CD4-positive, alpha-beta memory T cell (primary cell): ENCODE measurements around the gene AKAP8. TPM values are rescaled to one million over a fixed set of nuclear protein-coding genes. Genes with fewer than 3 reads are reported as not detected.
A peak's percentile ranks its signal among the peaks of the same experiment; 100 is the strongest.
"Not testable (repeated sequence)": the region's sequence is repeated elsewhere in the genome, so short reads cannot be mapped to it uniquely, and the experiment has no call there.

Experiments
- CTCF ChIA-PET: fragments of 350-600 bp; sonication (Branson Sonifier 250); formaldehyde crosslinking; loops from one replicate; lab custom pipeline; 2021; ENCODE audit warnings: inconsistent platforms; ENCODE audit not compliant: partially characterized antibody; lab: Charles Lee
- POLR2A ChIA-PET: fragments of 350-600 bp; sonication (Branson Sonifier 250); formaldehyde crosslinking; loops from one replicate; lab custom pipeline; 2021; ENCODE audit not compliant: partially characterized antibody; lab: Charles Lee
- DNase-seq, 5 donors: peaks; one replicate each; pipeline versions ENCODE4 v3.0.0 to v3.0.0-alpha.2; 2020 to 2022; ENCODE audit warnings: mixed read lengths in 1 of 5
- H3K27ac ChIP-seq: one replicate; pipeline ENCODE4 v1.7.0; 2013; ENCODE audit warnings: low read depth, low read length
- H3K27me3 ChIP-seq: 2 replicates; pipeline ENCODE4 v1.7.0; 2013; ENCODE audit warnings: mild to moderate bottlenecking, low read length, moderate library complexity; ENCODE audit not compliant: insufficient read depth
- H3K36me3 ChIP-seq: 2 replicates; pipeline ENCODE4 v1.7.0; 2013; ENCODE audit warnings: mild to moderate bottlenecking, low read length, moderate library complexity; ENCODE audit not compliant: insufficient read depth
- H3K4me1 ChIP-seq: 2 replicates; pipeline ENCODE4 v1.7.0; 2013; ENCODE audit warnings: mild to moderate bottlenecking, low read length, moderate library complexity; ENCODE audit not compliant: insufficient read depth
- H3K4me3 ChIP-seq, 2 donors: one replicate each; pipeline ENCODE4 v1.7.0; 2013; ENCODE audit warnings: low read length in 2 of 2, mild to moderate bottlenecking in 1 of 2
- H3K9me3 ChIP-seq, 2 donors: one replicate each; pipeline ENCODE4 v1.7.0; 2013; ENCODE audit warnings: low read length in 2 of 2, control low read depth in 1 of 2; ENCODE audit not compliant: control insufficient read depth in 1 of 2
- H3K27ac Mint-ChIP-seq, 7 donors: one replicate each; pipeline ENCODE4 v1.8.0; 2020 to 2021; ENCODE audit warnings: mixed read lengths in 7 of 7, mild to moderate bottlenecking in 6 of 7, inconsistent platforms in 3 of 7, moderate library complexity in 3 of 7
- H3K27me3 Mint-ChIP-seq, 2 donors: one replicate each; pipeline ENCODE4 v1.8.0; 2020 to 2021; ENCODE audit warnings: mixed read lengths in 2 of 2
- H3K36me3 Mint-ChIP-seq, 2 donors: one replicate each; pipeline ENCODE4 v1.8.0; 2020 to 2021; ENCODE audit warnings: mixed read lengths in 2 of 2, inconsistent platforms in 1 of 2, mild to moderate bottlenecking in 1 of 2
- H3K4me1 Mint-ChIP-seq, 4 donors: one replicate each; pipeline ENCODE4 v1.8.0; 2020 to 2021; ENCODE audit warnings: mixed read lengths in 4 of 4, mild to moderate bottlenecking in 1 of 4
- H3K4me3 Mint-ChIP-seq, 8 donors: one replicate each; pipeline ENCODE4 v1.8.0; 2020 to 2021; ENCODE audit warnings: mixed read lengths in 8 of 8, mild to moderate bottlenecking in 7 of 8, moderate library complexity in 6 of 8, inconsistent platforms in 3 of 8
- H3K9me3 Mint-ChIP-seq, 8 donors: one replicate each; pipeline ENCODE4 v1.8.0; 2020 to 2021; ENCODE audit warnings: mixed read lengths in 8 of 8, mild to moderate bottlenecking in 5 of 8, inconsistent platforms in 3 of 8, moderate library complexity in 1 of 8
- intact Hi-C: fragments of 100-400 bp; cut with micrococcal nuclease; formaldehyde crosslinking; loops from one replicate; pipeline ENCODE4 v1.15.1; 2023
- polyA plus RNA-seq, 2 donors: library from polyadenylated mRNA; unstranded; fragments of 300-500 nt; fragmentation: Illumina TruSeq; gene quantifications; one replicate each; pipeline ENCODE4 v1.2.3, GENCODE V29; 2021
- total RNA-seq, 2 experiments: library from RNA; stranded (reverse); gene quantifications; one replicate each; pipeline ENCODE4 v1.2.3, GENCODE V29; 2021

The AKAP8 gene
- total and polyA plus RNA-seq, 4 experiments from 2014 or later = 10.8 to 71.5 (median 46.7) TPM

GRCh38 chr19:15363048-15363447, 16.5 kb downstream of the AKAP8 start:
- CTCF ChIA-PET, H3K27me3 Mint-ChIP-seq, DNase-seq, H3K9me3 ChIP-seq, H3K9me3 Mint-ChIP-seq, H3K27ac Mint-ChIP-seq, H3K27me3 ChIP-seq, H3K27ac ChIP-seq, intact Hi-C loops, H3K4me1 Mint-ChIP-seq, H3K4me3 Mint-ChIP-seq, POLR2A ChIA-PET, H3K4me1 ChIP-seq, H3K4me3 ChIP-seq: not testable (repeated sequence)
- H3K36me3 Mint-ChIP-seq = peaks cover 29 to 68% of the 10 kb centered on the region in 2 donors
- peaks cover 60% of the 10 kb centered on the region for H3K36me3 ChIP-seq

- H3K9me3 Mint-ChIP-seq, H3K27me3 ChIP-seq, H3K9me3 ChIP-seq, intact Hi-C loops, H3K27me3 Mint-ChIP-seq, H3K4me1 ChIP-seq, H3K27ac ChIP-seq, DNase-seq, H3K4me1 Mint-ChIP-seq, H3K4me3 ChIP-seq, H3K4me3 Mint-ChIP-seq: not testable (repeated sequence)
- Mint-ChIP-seq H3K27ac (peak overlapping the region in 3 of 7 donors; percentile 15 to 51 (median 37)), H3K36me3 (peaks cover 36 to 62% of the 10 kb centered on the region in 2 donors)
- peaks cover 55% of the 10 kb centered on the region for H3K36me3 ChIP-seq
- POLR2A ChIA-PET = interaction anchor here (0.8 to 2.8 kb wide), 4 partner anchors 18 to 59 kb away, joined by 3 to 11 read pairs (median 6); partner anchors contain the start of genes AKAP8L and BRD4
- CTCF ChIA-PET = interaction anchor here (1.4 kb wide), 1 partner anchor 9 kb away, joined by 3 read pairs; no protein-coding TSS in a partner anchor
Observed at GRCh38 chr19:15360015-15360414, 19.6 kb downstream of the AKAP8 start.

- peaks cover 9% of the 10 kb centered on the region for H3K4me1 ChIP-seq
- DNase-seq = no peak
- intact Hi-C loops = no loop called here
- ChIA-PET CTCF (interaction anchor here (0.9 to 1.6 kb wide), 4 partner anchors 8 to 75 kb away, joined by 3 to 5 read pairs (median 3); no protein-coding TSS in a partner anchor), POLR2A (interaction anchor here (1.8 kb wide), 1 partner anchor 19 kb away, joined by 11 read pairs; no protein-coding TSS in a partner anchor)
- Mint-ChIP-seq H3K4me3 (no peak overlapping the region), H3K27ac (peak overlapping the region in 1 of 7 donors; percentile 13), H3K9me3 (no peaks in the 10 kb centered on the region), H3K27me3 (no peaks in the 10 kb centered on the region), H3K36me3 (peaks cover 46 to 67% of the 10 kb centered on the region in 2 donors), H3K4me1 (peaks cover 0 to 3% (median 2%) of the 10 kb centered on the region in 4 donors)
- H3K27me3 ChIP-seq = no peaks in the 10 kb centered on the region
- H3K36me3 ChIP-seq = peaks cover 61% of the 10 kb centered on the region
- H3K9me3 ChIP-seq = no peaks in the 10 kb centered on the region
- H3K4me3 ChIP-seq = no peak overlapping the region
- H3K27ac ChIP-seq = no peak overlapping the region
Observed at GRCh38 chr19:15358918-15359317, 20.7 kb downstream of the AKAP8 start.

- Histone ChIP-seq H3K9me3 (no peaks in the 10 kb centered on the region), H3K27ac (no peak overlapping the region), H3K27me3 (no peaks in the 10 kb centered on the region), H3K4me1 (peaks cover 9% of the 10 kb centered on the region), H3K4me3 (no peak overlapping the region), H3K36me3 (peaks cover 61% of the 10 kb centered on the region)
- Mint-ChIP-seq H3K36me3 (peaks cover 43 to 70% of the 10 kb centered on the region in 2 donors), H3K4me1 (peaks cover 0 to 3% (median 2%) of the 10 kb centered on the region in 4 donors), H3K9me3 (no peaks in the 10 kb centered on the region), H3K4me3 (no peak overlapping the region), H3K27me3 (no peaks in the 10 kb centered on the region), H3K27ac (peak overlapping the region in 3 of 7 donors; percentile 37 to 59 (median 46))
- intact Hi-C loops = no loop called here
- ChIA-PET POLR2A (interaction anchor here (0.8 kb wide), 1 partner anchor 21 kb away, joined by 3 read pairs; the partner anchor contains the start of gene AKAP8), CTCF (interaction anchor here (1.6 kb wide), 1 partner anchor 21 kb away, joined by 5 read pairs; no protein-coding TSS in a partner anchor)
- DNase-seq = no peak
Observed at GRCh38 chr19:15357906-15358305, 21.7 kb downstream of the AKAP8 start.

- Mint-ChIP-seq H3K36me3 (peaks cover 36 to 52% of the 10 kb centered on the region in 2 donors), H3K27me3 (no peaks in the 10 kb centered on the region)
- CTCF ChIA-PET = no interaction called here
Observed at GRCh38 chr19:15354566-15355296, 24.9 kb downstream of the AKAP8 start.

GRCh38 chr19:15353908-15354307, 25.7 kb downstream of the AKAP8 start:
- Mint-ChIP-seq H3K27ac (peak overlapping the region in 1 of 7 donors; percentile 7), H3K9me3 (no peaks in the 10 kb centered on the region), H3K4me3 (no peak overlapping the region), H3K36me3 (peaks cover 31 to 43% of the 10 kb centered on the region in 2 donors), H3K27me3 (no peaks in the 10 kb centered on the region), H3K4me1 (no peaks in the 10 kb centered on the region)
- Histone ChIP-seq H3K36me3 (peaks cover 31% of the 10 kb centered on the region), H3K27me3 (no peaks in the 10 kb centered on the region), H3K4me1 (no peaks in the 10 kb centered on the region), H3K27ac (no peak overlapping the region), H3K4me3 (no peak overlapping the region), H3K9me3 (no peaks in the 10 kb centered on the region)
- intact Hi-C loops = no loop called here
- ChIA-PET POLR2A (no interaction called here), CTCF (no interaction called here)
- DNase-seq = no peak

More at GRCh38 chr19:15354566-15355296, 24.9 kb downstream of the AKAP8 start:
- no peak overlapping the region for H3K4me3 Mint-ChIP-seq
- peak overlapping the region in 3 of 7 donors; percentile 18 to 78 (median 35) for H3K27ac Mint-ChIP-seq
- POLR2A ChIA-PET = interaction anchor here (0.5 to 0.8 kb wide), 3 partner anchors 33 to 260 kb away, joined by 3 read pairs; no protein-coding TSS in a partner anchor
- no peaks in the 10 kb centered on the region for H3K4me1 ChIP-seq
- no peak overlapping the region for H3K4me3 ChIP-seq
- no peak overlapping the region for H3K27ac ChIP-seq
- DNase-seq = no peak
- H3K36me3 ChIP-seq = peaks cover 39% of the 10 kb centered on the region
- H3K27me3 ChIP-seq = no peaks in the 10 kb centered on the region
- intact Hi-C loops = no loop called here
- no peaks in the 10 kb centered on the region for H3K9me3 Mint-ChIP-seq
- no peaks in the 10 kb centered on the region for H3K4me1 Mint-ChIP-seq
- no peaks in the 10 kb centered on the region for H3K9me3 ChIP-seq

GRCh38 chr19:15352535-15352934, 27.1 kb downstream of the AKAP8 start:
- CTCF ChIA-PET = not testable (repeated sequence)
- POLR2A ChIA-PET = interaction anchor here (2.7 kb wide), 1 partner anchor 26 kb away, joined by 16 read pairs; the partner anchor contains the start of gene AKAP8

More at GRCh38 chr19:15352535-15352934, 27.1 kb downstream of the AKAP8 start:
- H3K4me3 Mint-ChIP-seq, intact Hi-C loops, H3K27ac ChIP-seq, H3K4me1 Mint-ChIP-seq, H3K27me3 ChIP-seq, H3K4me1 ChIP-seq, H3K4me3 ChIP-seq, DNase-seq, H3K9me3 Mint-ChIP-seq, H3K9me3 ChIP-seq, H3K27me3 Mint-ChIP-seq: not testable (repeated sequence)
- H3K36me3 ChIP-seq = peaks cover 17% of the 10 kb centered on the region
- Mint-ChIP-seq H3K36me3 (peaks cover 19 to 30% of the 10 kb centered on the region in 2 donors), H3K27ac (peak overlapping the region in 2 of 7 donors; percentile 23 to 59)
